GM19328 (cell line): ENCODE results near the gene CDK10.

ENCODE experiments used
- ATAC-seq: cut with Tn5 transposase; IDR thresholded peaks from one replicate; pipeline ENCODE4 v1.9.1; 2021; ENCODE audit warnings: mild to moderate bottlenecking, moderate library complexity; ENCODE audit not compliant: unreplicated experiment

The CDK10 gene

DNA sequence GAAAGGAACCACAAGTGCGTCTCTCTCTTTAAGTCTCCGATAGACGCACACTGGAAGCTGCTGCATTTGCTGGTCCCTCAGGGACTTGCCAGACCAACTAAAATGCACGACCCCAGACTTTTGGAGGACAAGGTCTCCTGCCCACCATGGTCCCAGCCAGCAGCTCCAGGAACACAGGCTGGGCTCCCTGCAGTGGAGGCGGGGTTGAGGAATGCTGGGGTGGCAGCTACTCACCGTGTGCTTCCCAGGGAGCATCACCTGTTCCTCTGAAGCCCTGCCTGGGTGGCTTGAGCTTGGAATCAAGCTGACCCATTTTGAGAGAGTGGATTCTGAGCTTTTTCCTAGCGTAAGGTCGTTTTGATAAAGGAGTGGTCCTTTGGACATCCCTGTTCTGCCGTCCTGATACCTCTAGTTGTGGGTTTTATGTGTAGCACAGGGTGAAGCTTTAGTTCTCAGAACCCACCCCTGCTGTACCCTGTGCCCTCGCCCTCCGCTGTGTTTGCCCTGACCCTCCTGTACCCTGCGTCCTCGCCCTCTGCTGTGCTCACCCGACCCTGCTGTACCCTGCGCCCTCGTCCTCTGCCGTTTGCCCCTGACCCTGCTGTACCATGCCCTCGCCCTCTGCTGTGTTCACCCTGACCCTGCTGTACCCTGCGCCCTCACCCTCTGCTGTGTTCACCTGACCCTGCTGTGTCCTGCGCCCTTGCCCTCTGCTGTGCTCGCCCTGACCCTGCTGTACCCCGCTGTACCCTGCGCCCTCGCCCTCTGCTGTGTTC is 45.8 kb downstream of the CDK10 start:
- no peak for ATAC-seq

DNA sequence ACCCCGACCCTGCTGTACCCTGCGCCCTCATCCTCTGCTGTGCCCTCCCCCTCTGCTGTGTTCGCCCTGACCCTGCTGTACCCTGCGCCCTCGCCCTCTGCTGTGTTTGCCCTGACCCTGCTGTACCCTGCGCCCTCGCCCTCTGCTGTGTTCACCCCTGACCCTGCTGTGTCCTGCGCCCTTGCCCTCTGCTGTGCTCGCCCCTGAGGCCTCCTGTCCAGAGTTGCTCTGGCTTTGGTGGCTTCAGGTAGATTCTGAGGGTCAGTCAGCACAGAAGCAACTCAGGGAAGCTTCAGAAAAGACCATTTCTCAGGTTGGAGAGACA is 46.4 kb downstream of the CDK10 start:
- ATAC-seq = no peak

DNA sequence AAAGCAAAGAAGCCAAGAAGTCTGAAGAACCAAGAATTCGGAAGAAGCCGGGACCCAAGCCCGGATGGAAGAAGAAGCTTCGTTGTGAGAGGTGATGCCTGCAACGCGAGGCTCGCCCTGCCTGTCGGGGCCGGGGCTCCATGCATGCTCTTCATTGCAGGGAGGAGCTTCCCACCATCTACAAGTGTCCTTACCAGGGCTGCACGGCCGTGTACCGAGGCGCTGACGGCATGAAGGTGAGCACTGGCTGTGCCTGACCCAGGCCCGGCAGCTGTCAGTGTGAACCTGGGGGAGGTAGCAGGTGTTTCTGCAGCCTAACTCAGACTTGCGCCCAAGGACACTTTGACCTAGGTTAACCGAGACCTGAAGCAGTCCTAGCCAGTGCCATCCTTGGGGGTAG is 46.8 kb downstream of the CDK10 start:
- ATAC-seq = no peak

DNA sequence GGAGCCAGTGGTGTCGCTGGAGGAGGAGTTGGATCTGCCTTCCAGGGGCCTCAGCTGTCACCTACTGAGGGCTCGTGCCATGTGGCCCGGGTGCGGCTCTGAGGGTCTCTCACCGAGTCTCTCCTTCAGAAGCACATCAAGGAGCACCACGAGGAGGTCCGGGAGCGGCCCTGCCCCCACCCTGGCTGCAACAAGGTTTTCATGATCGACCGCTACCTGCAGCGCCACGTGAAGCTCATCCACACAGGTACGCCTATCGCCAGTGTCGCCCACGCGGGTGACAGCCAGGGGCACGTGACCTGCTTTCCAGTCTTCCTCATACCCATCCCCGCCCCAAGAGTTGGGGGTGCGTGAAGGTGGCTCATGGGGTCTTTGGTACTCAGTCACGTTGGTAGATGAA is 47.3 kb downstream of the CDK10 start:
- ATAC-seq = no peak

DNA sequence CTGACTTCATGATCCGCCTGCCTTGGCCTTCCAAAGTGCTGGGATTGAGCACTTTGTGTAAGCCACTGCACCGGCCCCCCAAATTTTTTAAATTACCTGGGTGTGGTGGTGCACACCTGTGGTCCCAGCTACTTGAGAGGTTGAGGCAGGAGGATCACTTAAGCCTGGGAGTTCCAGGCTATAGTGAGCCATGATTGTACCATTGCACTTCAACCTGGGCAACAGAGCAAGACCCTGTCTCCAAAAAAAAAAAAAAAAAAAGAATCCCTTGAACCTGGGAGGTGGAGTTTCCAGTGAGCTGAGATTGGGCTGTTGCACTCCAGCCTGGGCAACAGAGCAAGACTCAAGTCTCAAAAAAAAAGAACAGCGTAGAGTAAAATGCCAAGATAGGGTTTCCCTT is 50.1 kb downstream of the CDK10 start:
- ATAC-seq = no peak

DNA sequence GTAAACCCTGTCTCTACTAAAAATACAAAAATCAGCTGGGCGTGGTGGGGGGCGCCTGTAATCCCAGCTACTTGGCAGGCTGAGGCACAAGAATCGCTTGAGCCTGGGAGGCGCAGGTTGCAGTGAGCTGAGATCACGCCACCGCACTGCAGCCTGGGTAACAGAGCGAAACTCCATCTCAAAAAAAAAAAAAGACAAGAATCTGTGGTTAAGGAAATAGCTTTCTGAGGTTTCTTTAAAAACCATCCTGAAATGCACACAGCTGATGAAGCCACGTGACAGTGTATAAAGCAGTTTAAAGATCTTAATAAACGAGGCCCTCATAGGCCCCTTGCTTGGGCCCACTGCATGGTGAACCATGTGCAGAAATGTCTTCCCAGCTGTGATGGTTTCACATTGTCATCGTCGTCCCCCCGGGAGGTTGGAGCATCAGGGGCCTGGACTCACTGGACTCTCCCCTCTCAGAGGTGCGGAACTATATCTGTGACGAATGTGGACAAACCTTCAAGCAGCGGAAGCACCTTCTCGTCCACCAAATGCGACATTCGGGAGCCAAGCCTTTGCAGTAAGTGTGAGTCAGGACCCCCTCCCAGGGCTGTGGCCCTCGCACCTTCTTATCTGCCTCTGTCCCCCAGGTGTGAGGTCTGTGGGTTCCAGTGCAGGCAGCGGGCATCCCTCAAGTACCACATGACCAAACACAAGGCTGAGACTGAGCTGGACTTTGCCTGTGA is 51.0 kb downstream of the CDK10 start:
- no peak for ATAC-seq

DNA sequence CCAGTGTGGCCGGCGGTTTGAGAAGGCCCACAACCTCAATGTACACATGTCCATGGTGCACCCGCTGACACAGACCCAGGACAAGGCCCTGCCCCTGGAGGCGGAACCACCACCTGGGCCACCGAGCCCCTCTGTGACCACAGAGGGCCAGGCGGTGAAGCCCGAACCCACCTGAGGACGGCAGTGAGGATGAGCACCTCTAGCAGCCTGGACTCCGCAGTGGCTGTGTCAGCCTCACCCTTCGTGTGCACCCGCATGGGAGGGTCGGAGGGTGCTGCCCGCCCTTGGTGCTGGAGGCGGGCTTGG is 51.5 kb downstream of the CDK10 start:
- no peak for ATAC-seq

DNA sequence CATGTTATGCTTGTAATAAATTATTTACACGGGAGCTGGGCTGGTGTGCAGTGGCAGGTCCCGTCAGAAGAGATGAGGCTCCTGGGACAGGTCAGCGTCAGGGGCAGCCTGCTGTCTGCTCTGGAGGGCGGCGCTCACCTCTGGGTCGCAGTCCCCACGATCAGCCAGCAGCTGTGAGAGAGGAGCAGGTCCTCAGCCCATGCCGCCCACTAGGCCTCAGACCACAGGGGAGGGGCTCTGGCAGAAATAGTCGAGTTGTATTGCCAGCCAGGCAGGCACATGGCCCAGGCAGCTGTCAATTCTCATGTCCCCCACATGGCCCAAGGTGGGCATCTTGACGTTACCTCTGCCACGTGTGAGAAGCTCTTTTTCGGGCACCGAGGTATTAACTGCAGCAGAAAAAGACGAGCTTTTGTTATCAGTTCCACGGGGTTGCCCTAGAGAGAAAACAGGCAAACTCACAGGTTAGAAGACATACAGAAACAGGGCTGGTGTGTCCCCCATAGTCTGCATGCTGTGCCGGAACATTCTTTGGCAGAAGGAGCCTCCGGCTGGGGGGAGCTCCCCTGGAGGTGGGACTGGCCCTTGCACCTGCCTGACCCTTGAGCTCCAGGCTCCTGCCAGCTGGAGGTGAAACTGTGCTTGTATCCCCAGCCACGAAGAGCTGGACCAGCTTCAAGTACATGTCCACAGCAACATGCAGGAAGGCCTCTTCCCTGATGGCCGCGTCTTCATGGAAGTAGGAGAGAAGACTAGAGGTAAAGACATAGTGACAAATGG is 52.2 kb downstream of the CDK10 start:
- no peak for ATAC-seq

DNA sequence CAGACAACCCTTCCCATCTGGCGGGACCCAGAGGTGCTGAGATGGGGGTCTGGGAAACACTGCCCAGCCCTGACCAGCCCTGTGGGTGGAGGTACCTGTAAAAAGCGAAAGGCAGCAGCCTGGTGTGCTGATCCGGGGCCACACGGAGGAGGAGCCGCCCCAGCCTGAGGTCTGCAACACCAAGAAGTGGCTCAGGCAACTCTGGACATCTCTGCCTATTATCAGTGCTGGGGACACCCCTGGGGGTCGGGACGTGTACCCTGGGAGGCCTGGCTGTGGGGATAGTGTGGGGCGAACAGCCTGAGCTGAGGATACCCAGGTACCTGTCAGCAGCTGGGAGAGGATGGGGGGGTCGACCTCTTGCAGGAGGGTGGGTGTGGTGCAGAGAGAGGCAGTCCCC is 52.9 kb downstream of the CDK10 start:
- no peak for ATAC-seq

DNA sequence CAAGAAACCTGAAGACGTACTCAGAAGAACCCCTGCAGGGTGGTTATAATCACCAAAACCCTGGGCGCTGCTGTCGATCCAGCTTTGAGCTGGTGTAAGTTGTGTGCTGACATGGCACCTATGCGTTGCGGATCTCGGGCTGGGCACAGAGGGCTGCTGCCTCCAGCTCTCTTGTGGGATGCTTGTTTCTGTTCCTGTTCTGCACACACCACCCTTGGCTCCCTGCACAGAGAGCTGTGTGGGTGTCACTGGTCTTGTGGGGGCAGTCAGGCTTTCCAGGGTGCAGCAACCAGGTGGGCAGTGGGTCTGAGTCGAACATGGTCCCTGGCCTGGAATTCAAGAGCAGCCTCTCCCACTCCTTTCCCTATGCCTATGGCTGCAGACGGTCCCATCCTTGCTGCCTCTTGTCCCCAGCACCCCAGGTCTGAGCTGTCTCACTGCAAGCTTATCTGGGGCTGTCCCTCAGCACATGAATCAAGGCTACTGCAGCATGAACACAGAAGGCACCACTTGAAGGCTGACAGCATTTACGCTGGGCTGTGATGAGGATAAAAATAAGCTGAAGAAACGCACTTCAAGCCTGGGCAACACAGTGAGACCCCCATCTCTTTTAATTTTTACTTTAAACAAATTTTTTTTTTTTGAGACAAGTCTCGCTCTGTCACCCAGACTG is 55.0 kb downstream of the CDK10 start:
- no peak for ATAC-seq

DNA sequence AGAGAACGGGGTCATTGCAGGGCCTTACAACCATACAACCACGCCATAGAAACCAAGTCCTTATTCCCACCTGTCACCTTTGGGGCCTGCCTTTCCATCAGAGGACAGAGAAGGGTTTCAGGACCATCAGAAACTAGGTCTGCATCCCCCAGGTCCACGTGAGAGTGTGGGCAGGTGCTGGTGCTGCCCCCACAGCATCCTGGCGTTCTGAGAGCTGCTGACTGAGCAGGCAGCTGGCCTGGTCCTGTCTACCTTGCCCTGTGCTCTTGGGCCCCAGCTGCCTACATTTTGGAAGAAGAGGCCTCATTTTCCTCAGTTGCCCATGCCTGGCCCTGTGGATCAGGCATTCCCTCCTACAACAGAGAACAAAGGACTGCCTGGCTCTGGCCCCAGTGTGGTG is 56.5 kb downstream of the CDK10 start:
- ATAC-seq = no peak

DNA sequence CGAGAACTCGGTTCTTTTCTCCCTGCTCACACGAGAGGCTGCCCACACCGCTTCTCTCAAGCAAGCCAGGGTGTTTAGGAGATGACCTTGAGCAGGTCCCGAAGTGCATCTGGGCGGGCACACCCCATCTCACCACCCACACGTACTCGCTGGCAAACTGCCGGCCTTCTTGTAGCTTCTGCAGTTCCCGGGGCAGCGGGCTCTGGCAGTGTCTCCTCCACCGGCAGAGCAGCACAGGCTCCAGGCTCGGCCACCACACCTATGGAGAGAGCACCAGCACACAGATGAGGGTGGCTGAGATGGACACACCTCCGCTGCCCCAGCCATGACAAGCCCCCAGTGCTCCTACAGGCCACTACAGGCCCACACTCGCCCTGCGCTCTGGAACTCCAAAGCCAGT is 58.3 kb downstream of the CDK10 start:
- no peak for ATAC-seq
